Naive B cell (primary cell): ENCODE results near the gene OR52N5. TPM values are rescaled to one million over a fixed set of nuclear protein-coding genes. Genes with fewer than 3 reads are reported as not detected.

ENCODE experiments used
- ATAC-seq, 2 donors: fragments of 150-1000 bp; cut with Tn5 transposase; 2 replicates each; pipeline ENCODE4 v1.10.0; 2021; ENCODE audit warnings: low read depth in 2 of 2, mild to moderate bottlenecking in 2 of 2, moderate library complexity in 2 of 2
- DNase-seq: peaks from one replicate; pipeline ENCODE4 v3.0.0; 2022
- H3K27ac Mint-ChIP-seq, 6 donors: one replicate each; pipeline ENCODE4 v1.8.0; 2020 to 2022; ENCODE audit warnings: mild to moderate bottlenecking in 6 of 6, mixed read lengths in 6 of 6, moderate library complexity in 5 of 6, inconsistent platforms in 2 of 6
- H3K27me3 Mint-ChIP-seq, 3 donors: one replicate each; pipeline ENCODE4 v1.8.0; 2021 to 2022; ENCODE audit warnings: mixed read lengths in 3 of 3, mild to moderate bottlenecking in 1 of 3
- H3K36me3 Mint-ChIP-seq, 2 donors: one replicate each; pipeline ENCODE4 v1.8.0; 2020 to 2022; ENCODE audit warnings: mixed read lengths in 2 of 2, inconsistent platforms in 1 of 2, mild to moderate bottlenecking in 1 of 2
- H3K4me1 Mint-ChIP-seq, 3 donors: one replicate each; pipeline ENCODE4 v1.8.0; 2020 to 2022; ENCODE audit warnings: mixed read lengths in 3 of 3, inconsistent platforms in 1 of 3, mild to moderate bottlenecking in 1 of 3, moderate library complexity in 1 of 3
- H3K4me3 Mint-ChIP-seq, 8 donors: one replicate each; pipeline ENCODE4 v1.8.0; 2020 to 2022; ENCODE audit warnings: mild to moderate bottlenecking in 8 of 8, mixed read lengths in 8 of 8, moderate library complexity in 8 of 8, inconsistent platforms in 2 of 8
- H3K9me3 Mint-ChIP-seq, 7 donors: one replicate each; pipeline ENCODE4 v1.8.0; 2020 to 2022; ENCODE audit warnings: mixed read lengths in 7 of 7, mild to moderate bottlenecking in 5 of 7, inconsistent platforms in 2 of 7, moderate library complexity in 1 of 7
- polyA plus RNA-seq, 6 donors: library from polyadenylated mRNA; unstranded; fragments of 300-500 nt; fragmentation: Illumina TruSeq; gene quantifications; one replicate each; pipeline ENCODE4 v1.2.3, GENCODE V29; 2021; ENCODE audit warnings: low read depth in 6 of 6

Gene OR52N5
- polyA plus RNA-seq, 6 donors from 2014 or later: 0.20 TPM; not detected in 5

- no peak within 1 kb of the TSS for H3K27ac Mint-ChIP-seq
- H3K4me1 Mint-ChIP-seq: no peaks in the 10 kb centered on the region
- no peaks in the 10 kb centered on the region for H3K9me3 Mint-ChIP-seq
Observed at GRCh38 chr11:5753943-5754342, 29.2 kb downstream of the OR52N5 start, which contains the start of gene OR52N4. TSS of gene OR52N4 (plus strand) at chr11:5754243. CDS start at chr11:5754741, 498 bp downstream.

GRCh38 chr11:5749836-5750235 is 33.3 kb downstream of the OR52N5 start:
- no peak overlapping the region for H3K27ac Mint-ChIP-seq
- ATAC-seq (no peak), DNase-seq (no peak)
- H3K4me3 Mint-ChIP-seq: no peak overlapping the region
- peaks cover 0 to 4% (median 0%) of the 10 kb centered on the region in 7 donors for H3K9me3 Mint-ChIP-seq
- H3K36me3 Mint-ChIP-seq: no peaks in the 10 kb centered on the region
- H3K27me3 Mint-ChIP-seq: no peaks in the 10 kb centered on the region
- no peaks in the 10 kb centered on the region for H3K4me1 Mint-ChIP-seq

More at GRCh38 chr11:5753943-5754342, 29.2 kb downstream of the OR52N5 start, which contains the start of gene OR52N4:
- Mint-ChIP-seq H3K27me3 (peaks cover 0 to 13% (median 6%) of the 10 kb centered on the region in 3 donors), H3K4me3 (no peak within 1 kb of the TSS), H3K36me3 (peaks cover 0 to 8% of the 10 kb centered on the region in 2 donors)
- DNase-seq: no peak
- ATAC-seq: no peak

GRCh38 chr11:5746614-5747013 is 36.5 kb downstream of the OR52N5 start:
- no peak for DNase-seq
- no peak overlapping the region for H3K27ac Mint-ChIP-seq
- H3K36me3 Mint-ChIP-seq: peaks cover 6 to 17% of the 10 kb centered on the region in 2 donors
- H3K4me3 Mint-ChIP-seq: no peak overlapping the region
- H3K27me3 Mint-ChIP-seq: peaks cover 0 to 8% (median 7%) of the 10 kb centered on the region in 3 donors
- no peaks in the 10 kb centered on the region for H3K4me1 Mint-ChIP-seq
- peaks cover 5 to 28% (median 15%) of the 10 kb centered on the region in 7 donors for H3K9me3 Mint-ChIP-seq
- no peak for ATAC-seq

GRCh38 chr11:5738431-5738830 is 44.7 kb downstream of the OR52N5 start:
- peaks cover 31 to 40% of the 10 kb centered on the region in 2 donors for H3K36me3 Mint-ChIP-seq
- peak overlapping the region in 1 of 6 donors; percentile 3 for H3K27ac Mint-ChIP-seq
- H3K9me3 Mint-ChIP-seq: peaks cover 5 to 31% (median 23%) of the 10 kb centered on the region in 7 donors
- H3K27me3 Mint-ChIP-seq: peaks cover 0 to 15% (median 0%) of the 10 kb centered on the region in 3 donors
- ATAC-seq (no peak), DNase-seq (no peak)
- no peak overlapping the region for H3K4me3 Mint-ChIP-seq
- H3K4me1 Mint-ChIP-seq: no peaks in the 10 kb centered on the region

- Mint-ChIP-seq H3K27me3 (peaks cover 0 to 15% (median 0%) of the 10 kb centered on the region in 3 donors), H3K4me3 (no peak overlapping the region), H3K27ac (peak overlapping the region in 1 of 6 donors; percentile 3), H3K36me3 (peaks cover 31 to 38% of the 10 kb centered on the region in 2 donors), H3K9me3 (peaks cover 5 to 30% (median 20%) of the 10 kb centered on the region in 7 donors), H3K4me1 (no peaks in the 10 kb centered on the region)
- no peak for DNase-seq
- no peak for ATAC-seq
Observed at GRCh38 chr11:5737670-5738392, 45.3 kb downstream of the OR52N5 start.

- no peak for DNase-seq
Observed at GRCh38 chr11:5737091-5737490, 46.1 kb downstream of the OR52N5 start.

GRCh38 chr11:5736396-5736795 is 46.8 kb downstream of the OR52N5 start, which contains the start of gene OR56B1:
TSS of gene OR56B1 (plus strand) at chr11:5736448. CDS start at chr11:5736517, 69 bp downstream.
- peak within 1 kb of the TSS in 1 of 8 donors; percentile 57 for H3K4me3 Mint-ChIP-seq
- DNase-seq (no peak), ATAC-seq (no peak)
- no peaks in the 10 kb centered on the region for H3K4me1 Mint-ChIP-seq
- peaks cover 0 to 6% (median 0%) of the 10 kb centered on the region in 3 donors for H3K27me3 Mint-ChIP-seq
- peaks cover 0 to 16% (median 8%) of the 10 kb centered on the region in 7 donors for H3K9me3 Mint-ChIP-seq
- H3K36me3 Mint-ChIP-seq: peaks cover 28% of the 10 kb centered on the region in 2 donors
- no peak within 1 kb of the TSS for H3K27ac Mint-ChIP-seq

More at GRCh38 chr11:5737091-5737490, 46.1 kb downstream of the OR52N5 start:
- H3K27ac Mint-ChIP-seq: no peak overlapping the region
- H3K4me1 Mint-ChIP-seq: no peaks in the 10 kb centered on the region
- peaks cover 0 to 12% (median 0%) of the 10 kb centered on the region in 3 donors for H3K27me3 Mint-ChIP-seq
- peaks cover 4 to 23% (median 14%) of the 10 kb centered on the region in 7 donors for H3K9me3 Mint-ChIP-seq
- ATAC-seq: no peak
- peaks cover 31 to 35% of the 10 kb centered on the region in 2 donors for H3K36me3 Mint-ChIP-seq
- H3K4me3 Mint-ChIP-seq: peak overlapping the region in 1 of 8 donors; percentile 57

GRCh38 chr11:5727691-5728090 is 55.5 kb downstream of the OR52N5 start:
- Mint-ChIP-seq H3K4me3 (no peak overlapping the region), H3K27me3 (no peaks in the 10 kb centered on the region), H3K9me3 (no peaks in the 10 kb centered on the region), H3K27ac (no peak overlapping the region), H3K36me3 (peaks cover 0 to 20% of the 10 kb centered on the region in 2 donors), H3K4me1 (peaks cover 0 to 7% (median 0%) of the 10 kb centered on the region in 3 donors)
- DNase-seq (no peak), ATAC-seq (no peak)

GRCh38 chr11:5726351-5726750 is 56.8 kb downstream of the OR52N5 start:
- Mint-ChIP-seq H3K27me3 (no peaks in the 10 kb centered on the region), H3K36me3 (peaks cover 0 to 20% of the 10 kb centered on the region in 2 donors), H3K27ac (peak overlapping the region in 1 of 6 donors; percentile 67), H3K4me3 (no peak overlapping the region), H3K4me1 (peaks cover 0 to 7% (median 0%) of the 10 kb centered on the region in 3 donors), H3K9me3 (no peaks in the 10 kb centered on the region)
- ATAC-seq (no peak), DNase-seq (no peak)

Other genes starting within 250 kb of the OR52N5 start
- gene OR52H1, start 234.8 kb downstream of the OR52N5 start, polyA plus RNA-seq: not detected
- gene OR52B6, start 202.5 kb downstream of the OR52N5 start, polyA plus RNA-seq: under 1 TPM in 1 of 6 donors, not detected in 5; 0.33 TPM
- under 1 TPM in 1 of 6 donors, not detected in 5; 0.22 TPM for gene TRIM6, start 186.7 kb downstream of the OR52N5 start, polyA plus RNA-seq
- gene TRIM34, start 158.4 kb downstream of the OR52N5 start, polyA plus RNA-seq: 10 to 100 TPM; 25.3 to 58.5 (median 30.8) TPM
- gene TRIM5, start 98.3 kb downstream of the OR52N5 start, polyA plus RNA-seq: 10 to 100 TPM in 1 of 6 donors, 1 to 10 TPM in 5; 5.0 to 10.2 (median 7.9) TPM
- gene TRIM22, start 93.6 kb downstream of the OR52N5 start, polyA plus RNA-seq: 100 to 1,000 TPM; 178 to 300 (median 241) TPM
- gene OR56B1, start 46.9 kb downstream of the OR52N5 start, polyA plus RNA-seq: under 1 TPM in 5 of 6 donors, not detected in 1; 0.16 to 0.32 (median 0.18) TPM
- 1 to 10 TPM in 2 of 6 donors, under 1 TPM in 2, not detected in 2; 0.49 to 1.1 (median 0.87) TPM for gene OR52N4, start 29.1 kb downstream of the OR52N5 start, polyA plus RNA-seq
- not detected for gene OR52N1, start 7.9 kb upstream of the OR52N5 start, polyA plus RNA-seq
- not detected for gene OR52N2, start 25.6 kb upstream of the OR52N5 start, polyA plus RNA-seq
- gene OR52E6, start 58.5 kb upstream of the OR52N5 start, polyA plus RNA-seq: not detected
- not detected for gene OR52E8, start 74.3 kb upstream of the OR52N5 start, polyA plus RNA-seq
- gene OR52E4, start 97.3 kb upstream of the OR52N5 start, polyA plus RNA-seq: not detected
- not detected for gene OR52E5, start 109.9 kb upstream of the OR52N5 start, polyA plus RNA-seq
- gene OR56A3, start 158.9 kb upstream of the OR52N5 start, polyA plus RNA-seq: not detected
- gene OR56A5, start 185.1 kb upstream of the OR52N5 start, polyA plus RNA-seq: not detected
- not detected for gene OR52L1, start 203.6 kb upstream of the OR52N5 start, polyA plus RNA-seq
- not detected for gene OR56A4, start 223.6 kb upstream of the OR52N5 start, polyA plus RNA-seq
- not detected for gene OR56A1, start 247.4 kb upstream of the OR52N5 start, polyA plus RNA-seq